HepG2 (cell line): ENCODE results near the gene EIF3A. TPM values are rescaled to one million over a fixed set of nuclear protein-coding genes. Genes with fewer than 3 reads are reported as not detected.

Experiments used
- BHLHE40 ChIP-seq: IDR thresholded peaks from 2 replicates; pipeline ENCODE4 v1.6.1; 2011; ENCODE audit warnings: low read length, improper control_type of control experiment
- CBX1 ChIP-seq: IDR thresholded peaks from one replicate; pipeline ENCODE4 v1.6.1; 2016; ENCODE audit warnings: antibody characterized with exemption, low read depth
- CBX5 ChIP-seq: sonication (generic); formaldehyde crosslinking; IDR thresholded peaks from 2 replicates; pipeline ENCODE4 v1.4.0; 2020; ENCODE audit warnings: missing genetic modification reagents, borderline replicate concordance
- ELF1 ChIP-seq: sonication (generic); formaldehyde crosslinking; IDR thresholded peaks from 2 replicates; pipeline ENCODE4 v1.4.0; 2020; ENCODE audit warnings: missing genetic modification reagents
- EZH2 ChIP-seq: conservative IDR thresholded peaks from 2 replicates; pipeline ENCODE4 v1.6.1; 2012; ENCODE audit warnings: mild to moderate bottlenecking, low read depth, low read length, moderate library complexity
- FOXC1 ChIP-seq: sonication (generic); formaldehyde crosslinking; IDR thresholded peaks from 2 replicates; pipeline ENCODE4 v1.8.0; 2022; ENCODE audit warnings: mild to moderate bottlenecking, missing genetic modification reagents, borderline replicate concordance
- GATAD2A ChIP-seq: IDR thresholded peaks from 2 replicates; pipeline ENCODE4 v1.6.1; 2016
- ISL2 ChIP-seq: sonication (generic); formaldehyde crosslinking; IDR thresholded peaks from 2 replicates; pipeline ENCODE4 v1.5.0; 2020; ENCODE audit warnings: missing genetic modification reagents
- JDP2 ChIP-seq: sonication (generic); formaldehyde crosslinking; IDR thresholded peaks from 2 replicates; pipeline ENCODE4 v1.8.1; 2022; ENCODE audit warnings: missing genetic modification reagents, borderline replicate concordance
- KDM1A ChIP-seq: IDR thresholded peaks from 2 replicates; pipeline ENCODE4 v1.6.1; 2016; ENCODE audit warnings: missing compliant biosample characterization
- KMT2B ChIP-seq: IDR thresholded peaks from 2 replicates; pipeline ENCODE4 v1.6.1; 2016; ENCODE audit warnings: missing genetic modification reagents, missing compliant biosample characterization
- MEIS2 ChIP-seq: sonication (generic); formaldehyde crosslinking; IDR thresholded peaks from 2 replicates; pipeline ENCODE4 v1.9.0; 2021; ENCODE audit warnings: mild to moderate bottlenecking, missing genetic modification reagents
- MTF1 ChIP-seq: sonication (generic); formaldehyde crosslinking; IDR thresholded peaks from 2 replicates; pipeline ENCODE4 v1.5.0; 2020; ENCODE audit warnings: missing genetic modification reagents
- NCOA2 ChIP-seq: sonication (generic); formaldehyde crosslinking; IDR thresholded peaks from 2 replicates; pipeline ENCODE4 v1.8.0; 2022; ENCODE audit warnings: inconsistent platforms
- PRMT3 ChIP-seq: sonication (generic); formaldehyde crosslinking; IDR thresholded peaks from 2 replicates; pipeline ENCODE4 v1.8.1; 2022; ENCODE audit warnings: low read depth, mild to moderate bottlenecking, moderate library complexity, missing genetic modification reagents, borderline replicate concordance
- RFXANK ChIP-seq: IDR thresholded peaks from 2 replicates; pipeline ENCODE4 v1.6.1; 2016
- ZNF317 ChIP-seq: sonication (generic); formaldehyde crosslinking; IDR thresholded peaks from 2 replicates; pipeline ENCODE4 v1.5.0; 2020; ENCODE audit warnings: mild to moderate bottlenecking, missing genetic modification reagents
- ZNF446 ChIP-seq: sonication (generic); formaldehyde crosslinking; IDR thresholded peaks from 2 replicates; pipeline ENCODE4 v1.5.0; 2020; ENCODE audit warnings: mild to moderate bottlenecking, missing genetic modification reagents
- ZNF543 ChIP-seq: sonication (generic); formaldehyde crosslinking; IDR thresholded peaks from 2 replicates; pipeline ENCODE4 v1.4.0; 2020; ENCODE audit warnings: mild to moderate bottlenecking, missing genetic modification reagents
- ZNF564 ChIP-seq: sonication (generic); formaldehyde crosslinking; IDR thresholded peaks from 2 replicates; pipeline ENCODE4 v1.8.1; 2023; ENCODE audit warnings: mild to moderate bottlenecking, missing genetic modification reagents
- polyA plus RNA-seq, 8 experiments: library from polyadenylated mRNA; depleted of rRNA in 3 of 8; stranded (reverse) in 7 of 8; unstranded in 1 of 8; fragments of >200 nt; fragmentation: Illumina TruSeq in 4 of 8; extraction: Trizol in 4 of 8; gene quantifications; 2 replicates each; pipeline versions ENCODE4 v1.2.1 to v1.2.3, GENCODE V29; 2011 to 2016; ENCODE audit warnings: low read depth in 4 of 8, missing spikeins in 1 of 8, mixed read lengths in 1 of 8; ENCODE audit not compliant: insufficient read depth in 1 of 8
- total RNA-seq, 5 experiments: library from RNA; depleted of rRNA; stranded (reverse); fragments of >200 nt; fragmentation: Illumina TruSeq; extraction: Trizol; gene quantifications; 2 replicates each; pipeline ENCODE4 v1.2.3, GENCODE V29; 2016; ENCODE audit warnings: low read depth in 1 of 5
- TF ChIP-seq, protein P1 (sequence below): sonication (generic); formaldehyde crosslinking; conservative IDR thresholded peaks from 2 replicates; pipeline ENCODE4 v1.4.0; 2020; ENCODE audit warnings: missing genetic modification reagents
- TF ChIP-seq, protein P2 (sequence below): sonication (generic); formaldehyde crosslinking; IDR thresholded peaks from 2 replicates; pipeline ENCODE4 v1.4.0; 2020; ENCODE audit warnings: mild to moderate bottlenecking, missing genetic modification reagents
- TF ChIP-seq, protein P3 (sequence below): sonication (generic); formaldehyde crosslinking; IDR thresholded peaks from 2 replicates; pipeline ENCODE4 v1.4.0; 2020; ENCODE audit warnings: missing genetic modification reagents
- TF ChIP-seq, protein P4 (sequence below): sonication (generic); formaldehyde crosslinking; IDR thresholded peaks from 2 replicates; pipeline ENCODE4 v1.4.0; 2020; ENCODE audit warnings: missing genetic modification reagents
- TF ChIP-seq, protein P5 (sequence below): sonication (generic); formaldehyde crosslinking; IDR thresholded peaks from 2 replicates; pipeline ENCODE4 v1.4.0; 2020; ENCODE audit warnings: missing genetic modification reagents, borderline replicate concordance

Gene EIF3A
- total and polyA plus RNA-seq, 2 of the 13 experiments (the other 11 are each of a cell fraction or from before 2014, with no cell fraction given) = 25.6 to 117 TPM

DNA sequence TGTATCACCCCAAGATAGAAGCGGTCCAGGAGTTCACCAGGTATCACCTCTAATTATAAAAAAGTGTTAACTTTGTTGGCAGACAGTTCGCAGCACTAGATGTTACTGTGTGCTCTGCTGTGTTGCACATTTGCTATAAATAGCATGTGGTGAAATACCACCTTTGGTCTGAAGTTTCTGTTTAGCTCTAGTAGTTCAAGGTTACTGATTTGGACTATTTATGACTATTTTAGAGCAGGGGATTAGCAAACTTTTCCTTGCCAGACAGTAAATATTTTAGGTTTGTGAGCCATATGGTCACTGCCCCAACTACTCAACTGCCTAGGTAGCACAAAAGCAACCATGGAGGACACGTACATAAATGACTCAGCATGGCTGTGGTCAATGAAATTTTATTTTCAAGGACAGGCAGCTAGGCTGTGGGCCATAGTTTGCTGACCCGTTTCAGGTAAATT is 39.8 kb upstream of the EIF3A start (continued):
- peak; percentile 91 for TF ChIP-seq ISL2 (CRISPR knock-in tag)
- peak; percentile 98 for TF ChIP-seq GATAD2A (CRISPR knock-in tag)
- peak; percentile 45; the same call in 1 of the 2 replicates for TF ChIP-seq CBX5
- TF ChIP-seq, protein P1, sequence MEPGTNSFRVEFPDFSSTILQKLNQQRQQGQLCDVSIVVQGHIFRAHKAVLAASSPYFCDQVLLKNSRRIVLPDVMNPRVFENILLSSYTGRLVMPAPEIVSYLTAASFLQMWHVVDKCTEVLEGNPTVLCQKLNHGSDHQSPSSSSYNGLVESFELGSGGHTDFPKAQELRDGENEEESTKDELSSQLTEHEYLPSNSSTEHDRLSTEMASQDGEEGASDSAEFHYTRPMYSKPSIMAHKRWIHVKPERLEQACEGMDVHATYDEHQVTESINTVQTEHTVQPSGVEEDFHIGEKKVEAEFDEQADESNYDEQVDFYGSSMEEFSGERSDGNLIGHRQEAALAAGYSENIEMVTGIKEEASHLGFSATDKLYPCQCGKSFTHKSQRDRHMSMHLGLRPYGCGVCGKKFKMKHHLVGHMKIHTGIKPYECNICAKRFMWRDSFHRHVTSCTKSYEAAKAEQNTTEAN (CRISPR knock-in tag) = peak; percentile 95
- TF ChIP-seq MTF1 (CRISPR knock-in tag) = no peak
- no peak for TF ChIP-seq CBX1
- TF ChIP-seq, protein P2, sequence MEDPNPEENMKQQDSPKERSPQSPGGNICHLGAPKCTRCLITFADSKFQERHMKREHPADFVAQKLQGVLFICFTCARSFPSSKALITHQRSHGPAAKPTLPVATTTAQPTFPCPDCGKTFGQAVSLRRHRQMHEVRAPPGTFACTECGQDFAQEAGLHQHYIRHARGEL = no peak
- 0 out of 2 replicates have a peak, but pooled peaks have one; percentile 33 for TF ChIP-seq ZNF564 (CRISPR knock-in tag)
- TF ChIP-seq EZH2 = no peak
- TF ChIP-seq, protein P3, sequence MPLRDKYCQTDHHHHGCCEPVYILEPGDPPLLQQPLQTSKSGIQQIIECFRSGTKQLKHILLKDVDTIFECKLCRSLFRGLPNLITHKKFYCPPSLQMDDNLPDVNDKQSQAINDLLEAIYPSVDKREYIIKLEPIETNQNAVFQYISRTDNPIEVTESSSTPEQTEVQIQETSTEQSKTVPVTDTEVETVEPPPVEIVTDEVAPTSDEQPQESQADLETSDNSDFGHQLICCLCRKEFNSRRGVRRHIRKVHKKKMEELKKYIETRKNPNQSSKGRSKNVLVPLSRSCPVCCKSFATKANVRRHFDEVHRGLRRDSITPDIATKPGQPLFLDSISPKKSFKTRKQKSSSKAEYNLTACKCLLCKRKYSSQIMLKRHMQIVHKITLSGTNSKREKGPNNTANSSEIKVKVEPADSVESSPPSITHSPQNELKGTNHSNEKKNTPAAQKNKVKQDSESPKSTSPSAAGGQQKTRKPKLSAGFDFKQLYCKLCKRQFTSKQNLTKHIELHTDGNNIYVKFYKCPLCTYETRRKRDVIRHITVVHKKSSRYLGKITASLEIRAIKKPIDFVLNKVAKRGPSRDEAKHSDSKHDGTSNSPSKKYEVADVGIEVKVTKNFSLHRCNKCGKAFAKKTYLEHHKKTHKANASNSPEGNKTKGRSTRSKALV (CRISPR knock-in tag) = no peak
- no peak for TF ChIP-seq ZNF543
- peak; percentile 51; the same call in 1 of the 2 replicates for TF ChIP-seq MEIS2
- peak; percentile 95 for TF ChIP-seq NCOA2
- 0 out of 2 replicates have a peak, but pooled peaks have one; percentile 57 for TF ChIP-seq PRMT3 (CRISPR knock-in tag)
- TF ChIP-seq FOXC1 (CRISPR knock-in tag) = no peak
- TF ChIP-seq KMT2B = 0 out of 2 replicates have a peak, but pooled peaks have one; percentile 30
- no peak for TF ChIP-seq JDP2 (CRISPR knock-in tag)
- no peak for TF ChIP-seq BHLHE40
- no peak; the same call in 1 of the 2 replicates for TF ChIP-seq KDM1A
- no peak for TF ChIP-seq ZNF446
- TF ChIP-seq, protein P4, sequence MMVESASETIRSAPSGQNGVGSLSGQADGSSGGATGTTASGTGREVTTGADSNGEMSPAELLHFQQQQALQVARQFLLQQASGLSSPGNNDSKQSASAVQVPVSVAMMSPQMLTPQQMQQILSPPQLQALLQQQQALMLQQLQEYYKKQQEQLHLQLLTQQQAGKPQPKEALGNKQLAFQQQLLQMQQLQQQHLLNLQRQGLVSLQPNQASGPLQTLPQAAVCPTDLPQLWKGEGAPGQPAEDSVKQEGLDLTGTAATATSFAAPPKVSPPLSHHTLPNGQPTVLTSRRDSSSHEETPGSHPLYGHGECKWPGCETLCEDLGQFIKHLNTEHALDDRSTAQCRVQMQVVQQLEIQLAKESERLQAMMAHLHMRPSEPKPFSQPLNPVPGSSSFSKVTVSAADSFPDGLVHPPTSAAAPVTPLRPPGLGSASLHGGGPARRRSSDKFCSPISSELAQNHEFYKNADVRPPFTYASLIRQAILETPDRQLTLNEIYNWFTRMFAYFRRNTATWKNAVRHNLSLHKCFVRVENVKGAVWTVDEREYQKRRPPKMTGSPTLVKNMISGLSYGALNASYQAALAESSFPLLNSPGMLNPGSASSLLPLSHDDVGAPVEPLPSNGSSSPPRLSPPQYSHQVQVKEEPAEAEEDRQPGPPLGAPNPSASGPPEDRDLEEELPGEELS (CRISPR knock-in tag) = peak; percentile 94
- TF ChIP-seq ZNF317 (CRISPR knock-in tag) = peak; percentile 47; the same call in 1 of the 2 replicates
- TF ChIP-seq RFXANK (CRISPR knock-in tag) = no peak
- TF ChIP-seq ELF1 = no peak
- TF ChIP-seq, protein P5, sequence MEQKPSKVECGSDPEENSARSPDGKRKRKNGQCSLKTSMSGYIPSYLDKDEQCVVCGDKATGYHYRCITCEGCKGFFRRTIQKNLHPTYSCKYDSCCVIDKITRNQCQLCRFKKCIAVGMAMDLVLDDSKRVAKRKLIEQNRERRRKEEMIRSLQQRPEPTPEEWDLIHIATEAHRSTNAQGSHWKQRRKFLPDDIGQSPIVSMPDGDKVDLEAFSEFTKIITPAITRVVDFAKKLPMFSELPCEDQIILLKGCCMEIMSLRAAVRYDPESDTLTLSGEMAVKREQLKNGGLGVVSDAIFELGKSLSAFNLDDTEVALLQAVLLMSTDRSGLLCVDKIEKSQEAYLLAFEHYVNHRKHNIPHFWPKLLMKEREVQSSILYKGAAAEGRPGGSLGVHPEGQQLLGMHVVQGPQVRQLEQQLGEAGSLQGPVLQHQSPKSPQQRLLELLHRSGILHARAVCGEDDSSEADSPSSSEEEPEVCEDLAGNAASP (CRISPR knock-in tag) = peak; percentile 93
